Activated naive CD8-positive, alpha-beta T cell treated with anti-CD3 and anti-CD28 coated beads, Interleukin-2, amount 50 U/mL, for 24 hours (primary cell): ENCODE results near the gene PRR33.
"Not testable (repeated sequence)": the region's sequence is repeated elsewhere in the genome, so short reads cannot be mapped to it uniquely, and the experiment has no call there.

Source experiments
- ATAC-seq: fragments of 150-1000 bp; cut with Tn5 transposase; one replicate; pipeline ENCODE4 v1.10.0; 2021
- DNase-seq: peaks from one replicate; pipeline ENCODE4 v3.0.0; 2021
- H3K27ac Mint-ChIP-seq: one replicate; pipeline ENCODE4 v1.8.0; 2021; ENCODE audit warnings: mild to moderate bottlenecking, mixed read lengths
- H3K27me3 Mint-ChIP-seq: one replicate; pipeline ENCODE4 v1.8.0; 2021; ENCODE audit warnings: mixed read lengths
- H3K36me3 Mint-ChIP-seq: one replicate; pipeline ENCODE4 v1.8.0; 2021; ENCODE audit warnings: low read depth, mixed read lengths
- H3K4me1 Mint-ChIP-seq: one replicate; pipeline ENCODE4 v1.8.0; 2021; ENCODE audit warnings: mixed read lengths
- H3K4me3 Mint-ChIP-seq: one replicate; pipeline ENCODE4 v1.8.0; 2021; ENCODE audit warnings: mild to moderate bottlenecking, moderate library complexity, mixed read lengths
- H3K9me3 Mint-ChIP-seq: one replicate; pipeline ENCODE4 v1.8.0; 2021; ENCODE audit warnings: mixed read lengths

PRR33 gene

GRCh38 chr11:1891831-1892115, at the start of gene PRR33:
Gene PRR33 (minus strand): TSS chr11:1891895. CDS start chr11:1890584, 1,311 bp downstream.
- DNase-seq (no peak), ATAC-seq (no peak)
- H3K4me3 Mint-ChIP-seq: peak within 1 kb of the TSS; percentile 79
- H3K4me1 Mint-ChIP-seq: peaks cover 40% of the 10 kb centered on the region
- H3K9me3 Mint-ChIP-seq: peaks cover 4% of the 10 kb centered on the region
- H3K27me3 Mint-ChIP-seq: peaks cover 2% of the 10 kb centered on the region
- peak within 1 kb of the TSS; percentile 90 for H3K27ac Mint-ChIP-seq
- H3K36me3 Mint-ChIP-seq: peaks cover 14% of the 10 kb centered on the region

- H3K4me1 Mint-ChIP-seq, ATAC-seq, DNase-seq, H3K27me3 Mint-ChIP-seq, H3K36me3 Mint-ChIP-seq, H3K4me3 Mint-ChIP-seq, H3K9me3 Mint-ChIP-seq: not testable (repeated sequence)
- H3K27ac Mint-ChIP-seq: peak overlapping the region; percentile 13
Measured at GRCh38 chr11:1939788-1940187, 48.1 kb upstream of the PRR33 start.

- ATAC-seq (no peak), DNase-seq (no peak)
- Mint-ChIP-seq H3K27me3 (no peaks in the 10 kb centered on the region), H3K27ac (no peak overlapping the region), H3K36me3 (no peaks in the 10 kb centered on the region), H3K9me3 (no peaks in the 10 kb centered on the region), H3K4me3 (peak overlapping the region; percentile 17), H3K4me1 (peaks cover 3% of the 10 kb centered on the region)
Measured at GRCh38 chr11:1939006-1939625, 47.4 kb upstream of the PRR33 start.

- Mint-ChIP-seq H3K9me3 (no peaks in the 10 kb centered on the region), H3K36me3 (no peaks in the 10 kb centered on the region), H3K27ac (no peak overlapping the region), H3K27me3 (no peaks in the 10 kb centered on the region), H3K4me1 (peaks cover 3% of the 10 kb centered on the region), H3K4me3 (no peak overlapping the region)
- no peak for DNase-seq
- ATAC-seq: no peak
Measured at GRCh38 chr11:1938343-1939005, 46.8 kb upstream of the PRR33 start.

GRCh38 chr11:1937616-1938342, 46.1 kb upstream of the PRR33 start:
- Mint-ChIP-seq H3K4me3 (no peak overlapping the region), H3K27ac (no peak overlapping the region), H3K27me3 (peaks cover 2% of the 10 kb centered on the region), H3K36me3 (no peaks in the 10 kb centered on the region), H3K9me3 (no peaks in the 10 kb centered on the region), H3K4me1 (peaks cover 3% of the 10 kb centered on the region)
- DNase-seq (no peak), ATAC-seq (no peak)

GRCh38 chr11:1936781-1937615, 45.3 kb upstream of the PRR33 start:
- no peak for DNase-seq
- no peaks in the 10 kb centered on the region for H3K9me3 Mint-ChIP-seq
- peaks cover 3% of the 10 kb centered on the region for H3K4me1 Mint-ChIP-seq
- no peak overlapping the region for H3K4me3 Mint-ChIP-seq
- H3K36me3 Mint-ChIP-seq: no peaks in the 10 kb centered on the region
- no peak for ATAC-seq
- H3K27me3 Mint-ChIP-seq: peaks cover 2% of the 10 kb centered on the region
- no peak overlapping the region for H3K27ac Mint-ChIP-seq

GRCh38 chr11:1936072-1936780, 44.5 kb upstream of the PRR33 start:
- Mint-ChIP-seq H3K36me3 (no peaks in the 10 kb centered on the region), H3K9me3 (no peaks in the 10 kb centered on the region), H3K27ac (no peak overlapping the region), H3K4me3 (no peak overlapping the region), H3K4me1 (peaks cover 3% of the 10 kb centered on the region), H3K27me3 (peaks cover 4% of the 10 kb centered on the region)
- DNase-seq (no peak), ATAC-seq (no peak)

GRCh38 chr11:1935156-1936071, 43.7 kb upstream of the PRR33 start:
- Mint-ChIP-seq H3K27me3 (peaks cover 6% of the 10 kb centered on the region), H3K4me3 (no peak overlapping the region), H3K36me3 (no peaks in the 10 kb centered on the region), H3K9me3 (no peaks in the 10 kb centered on the region), H3K27ac (no peak overlapping the region), H3K4me1 (peaks cover 4% of the 10 kb centered on the region)
- ATAC-seq (no peak), DNase-seq (no peak)

GRCh38 chr11:1934335-1935155, 42.9 kb upstream of the PRR33 start:
- ATAC-seq (no peak), DNase-seq (no peak)
- H3K9me3 Mint-ChIP-seq: no peaks in the 10 kb centered on the region
- no peak overlapping the region for H3K4me3 Mint-ChIP-seq
- H3K36me3 Mint-ChIP-seq: no peaks in the 10 kb centered on the region
- H3K27me3 Mint-ChIP-seq: peaks cover 7% of the 10 kb centered on the region
- no peak overlapping the region for H3K27ac Mint-ChIP-seq
- H3K4me1 Mint-ChIP-seq: peaks cover 4% of the 10 kb centered on the region

GRCh38 chr11:1933416-1934334, 42.0 kb upstream of the PRR33 start:
- Mint-ChIP-seq H3K27me3 (peaks cover 7% of the 10 kb centered on the region), H3K36me3 (no peaks in the 10 kb centered on the region), H3K27ac (no peak overlapping the region), H3K9me3 (no peaks in the 10 kb centered on the region), H3K4me1 (peaks cover 2% of the 10 kb centered on the region), H3K4me3 (no peak overlapping the region)
- no peak for ATAC-seq
- DNase-seq: no peak

- H3K36me3 Mint-ChIP-seq: no peaks in the 10 kb centered on the region
- DNase-seq (no peak), ATAC-seq (no peak)
- no peak overlapping the region for H3K4me3 Mint-ChIP-seq
- H3K27me3 Mint-ChIP-seq: peaks cover 7% of the 10 kb centered on the region
- no peak overlapping the region for H3K27ac Mint-ChIP-seq
- H3K4me1 Mint-ChIP-seq: peaks cover 2% of the 10 kb centered on the region
- no peaks in the 10 kb centered on the region for H3K9me3 Mint-ChIP-seq
Measured at GRCh38 chr11:1932681-1933080, 41.0 kb upstream of the PRR33 start.

- Mint-ChIP-seq H3K36me3 (no peaks in the 10 kb centered on the region), H3K4me1 (peaks cover 2% of the 10 kb centered on the region), H3K27me3 (peaks cover 7% of the 10 kb centered on the region), H3K9me3 (no peaks in the 10 kb centered on the region), H3K4me3 (no peak overlapping the region), H3K27ac (no peak overlapping the region)
- ATAC-seq (no peak), DNase-seq (no peak)
Measured at GRCh38 chr11:1932105-1932480, 40.4 kb upstream of the PRR33 start.
